Type B pancreatic cell (in vitro differentiated cells): ENCODE results near the gene UFC1. TPM values are rescaled to one million over a fixed set of nuclear protein-coding genes. Genes with fewer than 3 reads are reported as not detected.
A peak's percentile ranks its signal among the peaks of the same experiment; 100 is the strongest.

Source experiments
- DNase-seq: peaks from one replicate; pipeline ENCODE4 v3.0.0; 2021; ENCODE audit warnings: mixed read lengths; ENCODE audit not compliant: unreplicated experiment; ENCODE audit errors: extremely low spot score
- H3K27ac Mint-ChIP-seq: 2 replicates; pipeline ENCODE4 v1.8.0; 2021; ENCODE audit warnings: mild to moderate bottlenecking, mixed read lengths
- H3K27me3 Mint-ChIP-seq: 2 replicates; pipeline ENCODE4 v1.8.0; 2021; ENCODE audit warnings: mixed read lengths
- H3K36me3 Mint-ChIP-seq: 2 replicates; pipeline ENCODE4 v1.8.0; 2021; ENCODE audit warnings: mixed read lengths
- H3K4me1 Mint-ChIP-seq: one replicate; pipeline ENCODE4 v1.8.0; 2021; ENCODE audit warnings: mixed read lengths; ENCODE audit not compliant: unreplicated experiment
- H3K4me3 Mint-ChIP-seq: 2 replicates; pipeline ENCODE4 v1.8.0; 2021; ENCODE audit warnings: mild to moderate bottlenecking, mixed read lengths
- H3K9me3 Mint-ChIP-seq: 2 replicates; pipeline ENCODE4 v1.8.0; 2021; ENCODE audit warnings: mixed read lengths
- CTCF ChIP-seq: fragments of 200-600 bp; sonication (generic); conservative IDR thresholded peaks from 2 replicates; pipeline ENCODE4 v1.5.0; 2021; ENCODE audit warnings: antibody characterized with exemption, mild to moderate bottlenecking
- total RNA-seq: library from RNA; stranded (reverse); gene quantifications from 2 replicates; pipeline ENCODE4 v1.2.1, GENCODE V29; 2021; ENCODE audit warnings: low replicate concordance

UFC1 gene
- total RNA-seq, 1 donor from 2014 or later = 90.3 TPM

- H3K36me3 Mint-ChIP-seq = peaks cover 1% of the 10 kb centered on the region
- H3K27me3 Mint-ChIP-seq = no peaks in the 10 kb centered on the region
- no peak for DNase-seq
- peak overlapping the region; percentile 93 for H3K27ac Mint-ChIP-seq
- H3K9me3 Mint-ChIP-seq = no peaks in the 10 kb centered on the region
- peaks cover 41% of the 10 kb centered on the region for H3K4me1 Mint-ChIP-seq
- H3K4me3 Mint-ChIP-seq = peak overlapping the region; percentile 95
- no peak for TF ChIP-seq CTCF
Observed at GRCh38 chr1:161157867-161158266, 4.1 kb downstream of the UFC1 start.

GRCh38 chr1:161158316-161159010, 4.7 kb downstream of the UFC1 start:
- H3K27me3 Mint-ChIP-seq = no peaks in the 10 kb centered on the region
- no peaks in the 10 kb centered on the region for H3K9me3 Mint-ChIP-seq
- no peak for DNase-seq
- H3K4me3 Mint-ChIP-seq = peak overlapping the region; percentile 95
- peaks cover 47% of the 10 kb centered on the region for H3K4me1 Mint-ChIP-seq
- peaks cover 7% of the 10 kb centered on the region for H3K36me3 Mint-ChIP-seq
- TF ChIP-seq CTCF = no peak
- H3K27ac Mint-ChIP-seq = peak overlapping the region; percentile 93

- peak; percentile 38 for TF ChIP-seq CTCF
- H3K27ac Mint-ChIP-seq = peak within 1 kb of the TSS; percentile 93
- no peaks in the 10 kb centered on the region for H3K9me3 Mint-ChIP-seq
- peak; percentile 93 for DNase-seq
- no peaks in the 10 kb centered on the region for H3K27me3 Mint-ChIP-seq
- peaks cover 12% of the 10 kb centered on the region for H3K36me3 Mint-ChIP-seq
- H3K4me3 Mint-ChIP-seq = peak within 1 kb of the TSS; percentile 95
- H3K4me1 Mint-ChIP-seq = peaks cover 42% of the 10 kb centered on the region
Observed at GRCh38 chr1:161159087-161159912, 5.5 kb downstream of the UFC1 start, which contains the start of gene USP21. TSS of gene USP21 (plus strand) at chr1:161159500. CDS start at chr1:161160641, 1,141 bp downstream.

- peaks cover 40% of the 10 kb centered on the region for H3K4me1 Mint-ChIP-seq
- no peak for TF ChIP-seq CTCF
- H3K27me3 Mint-ChIP-seq = no peaks in the 10 kb centered on the region
- H3K4me3 Mint-ChIP-seq = peak overlapping the region; percentile 95
- H3K27ac Mint-ChIP-seq = peak overlapping the region; percentile 93
- no peaks in the 10 kb centered on the region for H3K9me3 Mint-ChIP-seq
- H3K36me3 Mint-ChIP-seq = peaks cover 13% of the 10 kb centered on the region
- DNase-seq = no peak
Observed at GRCh38 chr1:161159913-161160243, 6.1 kb downstream of the UFC1 start.

GRCh38 chr1:161160671-161161145, 6.9 kb downstream of the UFC1 start:
- no peaks in the 10 kb centered on the region for H3K27me3 Mint-ChIP-seq
- H3K4me3 Mint-ChIP-seq = peak overlapping the region; percentile 95
- H3K9me3 Mint-ChIP-seq = no peaks in the 10 kb centered on the region
- no peak for DNase-seq
- peaks cover 13% of the 10 kb centered on the region for H3K36me3 Mint-ChIP-seq
- H3K4me1 Mint-ChIP-seq = peaks cover 32% of the 10 kb centered on the region
- TF ChIP-seq CTCF = no peak
- peak overlapping the region; percentile 66 for H3K27ac Mint-ChIP-seq
